ENCODE results near the gene TLE3.

The TLE3 gene

GRCh38 chr15:70090436-70091296 is 7.1 kb downstream of the TLE3 start:
- Histone ChIP-seq H3K27ac (no peak overlapping the region), H2AFZ (ENCODE audit: low read depth) (no peak overlapping the region), H3K4me3 (IDR thresholded peaks at IDR 0.05; ENCODE audit: insufficient read depth, low read depth, low read length) (no peak overlapping the region), H3K36me3 (ENCODE audit: insufficient read depth) (peaks cover 7% of the 10 kb centered on the region; the same call in 1 of the 2 replicates), H3K79me2 (ENCODE audit: insufficient read depth, low read depth) (peaks cover 97% of the 10 kb centered on the region), H3K27me3 (ENCODE audit: insufficient read depth, low read depth) (no peaks in the 10 kb centered on the region), H3K4me2 (no peak overlapping the region), H3K9ac (no peak overlapping the region), H4K20me1 (ENCODE audit: insufficient read depth) (peaks cover 74% of the 10 kb centered on the region), H3K4me1 (ENCODE audit: low read depth, poor library complexity, severe bottlenecking) (peaks cover 58% of the 10 kb centered on the region)
- no peak for TF ChIP-seq CTCF (conservative IDR thresholded peaks at IDR 0.05; ENCODE audit: low read depth, low read length)

- Histone ChIP-seq H3K9ac (no peak overlapping the region), H3K36me3 (ENCODE audit: insufficient read depth) (peaks cover 6% of the 10 kb centered on the region; the same call in 1 of the 2 replicates), H3K27me3 (ENCODE audit: insufficient read depth, low read depth) (no peaks in the 10 kb centered on the region), H2AFZ (ENCODE audit: low read depth) (no peak overlapping the region), H3K4me3 (IDR thresholded peaks at IDR 0.05; ENCODE audit: insufficient read depth, low read depth, low read length) (no peak overlapping the region), H3K27ac (no peak overlapping the region), H4K20me1 (ENCODE audit: insufficient read depth) (peaks cover 71% of the 10 kb centered on the region), H3K4me2 (no peak overlapping the region), H3K4me1 (ENCODE audit: low read depth, poor library complexity, severe bottlenecking) (peaks cover 63% of the 10 kb centered on the region), H3K79me2 (ENCODE audit: insufficient read depth, low read depth) (peaks cover 97% of the 10 kb centered on the region)
- TF ChIP-seq CTCF (conservative IDR thresholded peaks at IDR 0.05; ENCODE audit: low read depth, low read length) = no peak
These were observed 8.1 kb downstream of the TLE3 start for GRCh38 chr15:70089692-70089971.

GRCh38 chr15:70088887-70089691 is 8.6 kb downstream of the TLE3 start:
- Histone ChIP-seq H3K79me2 (ENCODE audit: insufficient read depth, low read depth) (peaks cover 97% of the 10 kb centered on the region), H4K20me1 (ENCODE audit: insufficient read depth) (peaks cover 70% of the 10 kb centered on the region), H3K36me3 (ENCODE audit: insufficient read depth) (peaks cover 8% of the 10 kb centered on the region; the same call in 1 of the 2 replicates), H3K9ac (no peak overlapping the region), H3K27ac (no peak overlapping the region), H3K4me1 (ENCODE audit: low read depth, poor library complexity, severe bottlenecking) (peaks cover 63% of the 10 kb centered on the region), H3K4me3 (IDR thresholded peaks at IDR 0.05; ENCODE audit: insufficient read depth, low read depth, low read length) (no peak overlapping the region), H3K4me2 (no peak overlapping the region), H2AFZ (ENCODE audit: low read depth) (no peak overlapping the region), H3K27me3 (ENCODE audit: insufficient read depth, low read depth) (no peaks in the 10 kb centered on the region)
- no peak for TF ChIP-seq CTCF (conservative IDR thresholded peaks at IDR 0.05; ENCODE audit: low read depth, low read length)

- Histone ChIP-seq H3K4me1 (ENCODE audit: low read depth, poor library complexity, severe bottlenecking) (peaks cover 63% of the 10 kb centered on the region), H3K36me3 (ENCODE audit: insufficient read depth) (peaks cover 3% of the 10 kb centered on the region; the same call in 1 of the 2 replicates), H3K4me2 (no peak overlapping the region), H2AFZ (ENCODE audit: low read depth) (no peak overlapping the region), H3K27ac (no peak overlapping the region), H3K27me3 (ENCODE audit: insufficient read depth, low read depth) (no peaks in the 10 kb centered on the region), H3K79me2 (ENCODE audit: insufficient read depth, low read depth) (peaks cover 97% of the 10 kb centered on the region), H3K4me3 (IDR thresholded peaks at IDR 0.05; ENCODE audit: insufficient read depth, low read depth, low read length) (no peak overlapping the region), H4K20me1 (ENCODE audit: insufficient read depth) (peaks cover 65% of the 10 kb centered on the region), H3K9ac (no peak overlapping the region)
- no peak for TF ChIP-seq CTCF (conservative IDR thresholded peaks at IDR 0.05; ENCODE audit: low read depth, low read length)
These were observed 9.3 kb downstream of the TLE3 start for GRCh38 chr15:70088455-70088854.
